Measurements from ENCODE around the gene CIAO2A. TPM values are rescaled to one million over a fixed set of nuclear protein-coding genes. Genes with fewer than 3 reads are reported as not detected.
"Not testable (repeated sequence)": the region's sequence is repeated elsewhere in the genome, so short reads cannot be mapped to it uniquely, and the experiment has no call there.

The CIAO2A gene
- total RNA-seq, 1 experiment from 2014 or later, result 171 TPM

DNA sequence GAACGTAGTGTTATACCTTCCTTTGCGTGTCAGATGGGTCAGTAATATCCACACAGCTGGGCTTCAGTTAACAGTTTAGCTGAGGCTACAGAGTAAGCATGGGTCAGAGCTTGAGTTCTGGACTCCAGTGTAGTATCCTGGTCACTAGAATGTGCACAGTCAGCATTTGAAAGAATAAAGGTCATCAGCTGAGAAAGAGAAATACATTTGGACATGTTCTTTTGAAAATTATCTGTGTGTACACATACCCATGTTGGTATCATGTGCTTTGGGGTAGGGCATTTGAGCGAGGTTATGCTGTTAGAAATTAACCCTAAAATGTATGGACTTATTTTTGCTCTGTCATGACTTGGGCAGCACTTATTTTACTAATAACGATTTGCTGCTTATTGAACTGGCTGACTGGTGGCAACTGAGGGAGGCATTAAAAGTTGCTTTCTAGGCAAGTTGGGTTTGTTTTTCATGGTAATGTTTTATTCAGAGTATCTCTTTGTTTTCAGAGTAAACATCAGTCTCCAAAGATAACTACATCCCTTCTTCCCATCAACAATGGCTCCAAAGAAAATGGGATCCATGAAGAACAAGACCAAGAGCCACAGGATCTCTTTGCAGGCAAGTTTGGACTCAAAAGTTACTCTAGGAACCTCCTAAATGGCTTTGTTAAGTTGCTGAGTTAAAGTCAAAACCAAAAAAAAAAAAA lies 18.6 kb upstream of the CIAO2A start:
- no peak for DNase-seq (ENCODE audit: low spot score)

- DNase-seq (ENCODE audit: low spot score), result no peak
Measured at GRCh38 chr15:64111679-64112050, 18.0 kb upstream of the CIAO2A start.

GRCh38 chr15:64110950-64111678 lies 17.5 kb upstream of the CIAO2A start:
- DNase-seq (ENCODE audit: low spot score), result no peak

DNA sequence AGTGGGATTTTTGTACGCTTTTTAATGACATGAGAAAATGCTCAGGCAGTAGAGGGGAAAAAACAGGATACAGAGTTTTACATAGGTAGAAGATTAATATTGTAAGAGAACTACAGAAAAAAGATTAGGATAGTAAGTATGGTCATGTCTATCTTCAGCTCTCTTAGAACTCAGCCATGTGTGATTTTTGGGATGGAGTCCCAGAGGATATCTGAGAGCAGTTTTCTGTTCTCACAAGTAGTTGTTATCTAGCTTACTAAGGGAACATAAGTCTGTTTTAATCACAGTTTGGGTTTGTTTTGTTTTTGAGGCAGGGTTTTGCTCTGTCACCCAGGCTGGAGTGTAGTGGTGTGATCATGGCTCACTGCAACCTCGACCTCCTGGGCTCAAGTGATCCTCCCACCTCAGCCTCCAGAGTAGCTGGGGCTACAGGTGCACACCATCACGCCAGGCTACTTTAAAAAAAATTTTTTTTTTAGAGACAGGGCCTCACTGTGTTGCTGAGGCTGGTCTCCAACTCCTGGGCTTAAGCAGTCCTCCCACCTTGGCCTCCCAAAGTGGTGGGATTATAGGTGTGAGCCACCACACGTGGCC lies 16.6 kb upstream of the CIAO2A start:
- DNase-seq (ENCODE audit: low spot score), result not testable (repeated sequence)

DNA sequence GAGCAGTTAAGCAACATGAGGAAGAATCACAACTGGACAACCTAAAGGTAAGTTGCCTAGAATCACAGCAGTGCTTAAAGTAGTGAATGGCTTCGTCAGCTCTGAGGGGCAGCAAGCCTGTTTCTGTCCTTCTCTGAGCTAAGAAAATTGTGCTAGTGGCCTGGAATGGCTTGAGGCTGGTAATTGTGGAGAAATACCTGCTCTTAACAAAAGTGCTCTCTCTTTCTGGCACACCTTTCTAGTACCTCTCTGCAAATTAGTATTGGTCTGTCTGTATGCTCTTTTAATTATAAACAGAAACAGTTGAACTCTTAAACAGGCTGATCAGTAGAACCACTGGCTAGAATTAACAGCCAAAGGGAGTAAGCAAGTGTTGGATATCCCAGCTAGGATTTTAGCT lies 13.7 kb upstream of the CIAO2A start:
- DNase-seq (ENCODE audit: low spot score), result no peak

DNA sequence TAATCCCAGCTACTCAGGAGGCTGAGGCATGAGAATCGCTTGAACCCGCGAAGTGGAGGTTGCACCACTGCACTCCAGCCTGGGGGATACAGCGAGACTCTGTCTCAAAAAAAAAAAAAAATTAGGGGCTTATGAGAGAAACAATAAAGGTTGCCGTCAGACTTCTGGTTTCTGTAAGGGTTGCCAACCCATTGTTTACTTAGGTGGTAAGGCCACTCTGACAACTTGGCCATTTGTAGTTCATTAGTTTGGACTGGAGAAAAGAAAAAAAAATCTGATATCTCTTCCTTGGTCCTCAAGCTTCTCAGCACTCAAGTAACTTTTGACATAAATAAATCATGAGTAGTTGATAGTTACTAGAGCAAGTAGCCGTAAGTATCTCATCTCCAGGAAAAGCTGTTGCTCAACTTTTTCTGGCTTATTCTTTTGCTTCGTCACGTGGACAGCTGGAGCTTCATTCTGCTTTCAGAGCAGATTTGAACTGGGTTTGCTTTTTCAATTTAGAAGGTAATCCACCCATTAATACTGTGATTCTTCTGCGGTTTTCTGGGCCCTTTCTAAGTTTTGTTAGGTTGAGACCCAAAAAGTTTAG lies 11.6 kb upstream of the CIAO2A start:
- no peak for DNase-seq (ENCODE audit: low spot score)

DNA sequence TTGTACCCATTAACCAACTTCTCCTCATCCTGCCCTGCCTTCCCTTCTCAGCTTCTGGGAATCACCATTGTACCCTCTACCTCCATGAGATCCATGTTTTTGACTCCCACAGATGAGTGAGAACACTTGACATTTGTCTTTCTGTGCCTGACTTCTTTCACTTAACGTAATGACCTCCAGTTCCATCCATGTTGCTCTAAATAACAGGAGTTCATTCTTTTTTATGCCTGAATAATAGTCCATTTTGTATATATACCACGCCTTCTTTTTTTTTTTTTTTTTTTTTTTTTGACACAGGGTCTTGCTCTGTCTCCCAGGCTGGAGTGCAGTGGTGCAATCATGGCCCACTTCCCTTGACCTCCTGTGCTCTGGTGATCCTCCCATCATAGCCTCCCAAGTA lies 8.9 kb upstream of the CIAO2A start:
- DNase-seq (ENCODE audit: low spot score), result no peak

- no peak for DNase-seq (ENCODE audit: low spot score)
Measured at GRCh38 chr15:64100958-64101357, 7.3 kb upstream of the CIAO2A start.

DNA sequence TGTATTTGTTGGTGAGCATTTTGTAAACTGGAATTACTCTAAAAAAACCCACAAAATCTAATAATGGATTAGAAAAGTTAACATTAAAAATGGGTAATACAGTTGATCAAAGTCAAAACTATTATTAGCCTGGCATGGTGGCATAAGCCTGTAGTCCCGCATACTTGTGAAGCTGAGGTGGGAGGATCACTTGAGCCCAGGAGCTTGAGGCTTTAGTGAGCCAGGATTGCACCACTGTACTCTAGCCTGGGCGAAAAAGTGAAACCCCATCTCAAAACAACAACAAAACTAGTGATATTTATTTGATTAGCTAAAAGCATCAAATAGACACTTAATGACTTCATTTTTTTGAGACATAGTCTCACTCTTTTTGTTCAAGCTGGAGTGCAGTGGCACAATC lies 5.7 kb upstream of the CIAO2A start:
- DNase-seq (ENCODE audit: low spot score), result no peak

DNA sequence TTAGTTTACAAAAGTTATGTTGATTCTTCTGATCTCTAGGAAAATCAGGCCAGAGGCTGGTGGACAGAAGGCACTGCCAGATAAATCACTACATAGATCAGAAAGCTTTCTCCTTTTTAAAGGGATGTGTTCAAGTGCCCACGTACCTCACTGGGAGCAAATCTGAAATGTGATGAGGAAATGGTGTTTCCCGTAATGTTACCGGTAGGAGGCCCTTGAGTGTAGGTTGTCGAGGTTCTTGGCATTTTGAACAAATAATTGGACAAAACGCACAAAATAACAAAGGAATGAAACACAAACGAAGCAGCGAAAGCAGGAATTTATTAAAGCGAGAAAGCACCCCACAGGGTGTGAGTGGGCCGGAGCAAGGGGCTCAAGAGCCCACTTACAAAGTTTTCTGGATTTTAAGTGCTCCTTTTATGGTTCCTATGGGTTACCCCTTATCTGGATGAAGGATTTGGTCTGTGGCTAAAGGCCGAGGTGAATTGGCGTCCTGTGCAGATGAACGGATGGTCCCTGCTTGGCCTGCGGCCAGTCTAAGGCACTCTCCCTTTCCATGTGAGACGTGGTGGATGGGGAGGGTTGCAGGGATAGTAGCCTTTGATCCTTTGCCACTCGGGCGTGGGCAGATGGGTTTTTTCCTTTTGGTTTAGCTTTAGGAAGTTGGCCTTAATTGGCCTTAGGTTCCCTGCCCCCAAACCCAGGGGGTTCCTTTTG lies 3.2 kb upstream of the CIAO2A start:
- peak; percentile 19 for DNase-seq (ENCODE audit: low spot score)

- peak; percentile 89 for DNase-seq (ENCODE audit: low spot score)
Measured at GRCh38 chr15:64095795-64096667, 2.4 kb upstream of the CIAO2A start, which contains the start of gene SNX1. TSS of gene SNX1 (plus strand) at chr15:64095982. CDS start at chr15:64096014, 32 bp downstream.

DNA sequence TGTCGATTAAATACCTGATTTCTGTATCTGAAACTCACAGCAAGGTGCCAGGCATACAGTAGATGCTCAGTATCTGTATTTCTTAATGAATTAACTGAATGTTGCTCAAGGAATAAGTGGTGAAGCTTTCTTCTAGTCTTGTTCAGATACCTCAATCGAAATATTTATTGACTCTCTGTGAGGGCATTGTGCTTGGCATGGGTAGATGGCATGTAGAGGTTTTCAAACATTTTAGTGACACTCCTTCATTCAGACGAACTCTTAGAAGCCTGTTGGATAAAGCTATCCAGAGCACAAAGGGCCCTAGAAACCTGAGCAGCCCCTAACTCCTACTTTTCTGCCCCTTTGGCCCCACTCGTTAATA lies 1.8 kb upstream of the CIAO2A start:
- no peak for DNase-seq (ENCODE audit: low spot score)

DNA sequence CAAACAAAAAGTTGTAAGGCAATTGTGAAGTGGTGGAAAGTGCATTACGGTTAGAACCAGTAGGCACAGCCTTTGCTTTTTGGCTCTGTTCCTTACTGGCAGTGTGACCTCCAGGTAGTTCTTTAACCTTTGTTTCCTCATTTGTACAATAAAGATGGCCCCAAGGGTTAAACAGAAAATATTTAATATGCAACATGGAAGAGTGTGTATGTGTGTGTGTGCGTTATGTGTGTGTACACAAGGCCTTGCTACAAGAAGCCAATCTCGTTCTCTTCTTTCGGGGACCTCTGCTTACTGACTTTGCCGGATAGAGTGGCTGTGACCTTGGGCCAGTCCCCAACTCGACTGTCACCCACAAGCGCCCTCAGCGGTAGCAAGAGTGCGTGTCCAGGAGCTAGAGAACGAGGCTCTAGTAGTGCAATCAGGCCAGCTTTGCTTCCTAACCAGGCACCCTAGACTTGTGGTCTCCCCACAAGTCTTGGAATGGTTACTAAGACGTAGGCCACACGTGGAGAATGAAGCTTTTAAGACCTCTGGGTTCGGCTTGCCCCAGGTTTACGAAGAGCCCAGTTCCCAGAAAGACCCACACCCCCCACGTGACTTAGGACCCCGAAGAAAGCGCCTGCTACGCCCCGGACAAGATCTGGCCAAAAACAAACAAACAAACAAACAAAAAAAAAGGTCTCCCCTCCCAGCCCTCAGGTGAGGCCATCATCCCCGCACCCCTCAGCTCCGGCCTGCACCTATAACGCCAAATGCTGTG lies 593 bp downstream of the CIAO2A start:
- peak; percentile 36 for DNase-seq (ENCODE audit: low spot score)

DNA sequence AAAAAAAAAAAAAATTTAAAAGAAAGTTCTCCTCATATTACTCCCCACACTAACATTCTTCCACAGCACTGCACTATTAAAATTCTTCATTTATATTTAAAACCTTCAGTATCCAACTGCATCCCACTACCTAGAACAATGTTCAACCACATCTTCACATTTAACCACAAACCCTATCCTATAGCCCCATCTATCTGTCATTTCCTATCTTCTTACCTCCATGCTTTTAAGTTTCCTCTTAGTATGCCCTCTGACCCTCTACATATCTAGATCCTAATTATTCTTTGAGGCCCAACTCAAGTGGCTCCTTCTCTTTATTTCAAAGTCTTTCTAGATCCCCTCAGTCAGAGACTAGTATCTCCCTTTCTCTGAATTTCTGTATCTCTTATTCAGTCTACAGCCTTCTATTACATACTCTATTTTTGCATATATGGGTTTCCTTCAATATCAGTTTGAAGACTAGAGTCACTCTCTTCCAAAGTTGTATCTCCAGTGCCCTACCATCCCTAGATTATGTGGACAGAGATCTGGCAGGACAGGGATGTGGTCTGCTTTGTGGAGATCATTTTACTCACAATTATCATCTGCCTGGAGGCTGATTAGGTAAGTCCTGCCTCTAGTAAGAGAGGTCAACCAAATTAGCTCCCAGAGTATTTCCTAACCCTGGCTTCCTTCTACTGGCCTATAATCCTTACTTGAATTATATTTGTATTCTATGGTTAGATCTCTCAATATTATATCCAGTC lies 1.4 kb downstream of the CIAO2A start:
- no peak for DNase-seq (ENCODE audit: low spot score)

GRCh38 chr15:64090527-64090926 lies 3.1 kb downstream of the CIAO2A start:
- no peak for DNase-seq (ENCODE audit: low spot score)

DNA sequence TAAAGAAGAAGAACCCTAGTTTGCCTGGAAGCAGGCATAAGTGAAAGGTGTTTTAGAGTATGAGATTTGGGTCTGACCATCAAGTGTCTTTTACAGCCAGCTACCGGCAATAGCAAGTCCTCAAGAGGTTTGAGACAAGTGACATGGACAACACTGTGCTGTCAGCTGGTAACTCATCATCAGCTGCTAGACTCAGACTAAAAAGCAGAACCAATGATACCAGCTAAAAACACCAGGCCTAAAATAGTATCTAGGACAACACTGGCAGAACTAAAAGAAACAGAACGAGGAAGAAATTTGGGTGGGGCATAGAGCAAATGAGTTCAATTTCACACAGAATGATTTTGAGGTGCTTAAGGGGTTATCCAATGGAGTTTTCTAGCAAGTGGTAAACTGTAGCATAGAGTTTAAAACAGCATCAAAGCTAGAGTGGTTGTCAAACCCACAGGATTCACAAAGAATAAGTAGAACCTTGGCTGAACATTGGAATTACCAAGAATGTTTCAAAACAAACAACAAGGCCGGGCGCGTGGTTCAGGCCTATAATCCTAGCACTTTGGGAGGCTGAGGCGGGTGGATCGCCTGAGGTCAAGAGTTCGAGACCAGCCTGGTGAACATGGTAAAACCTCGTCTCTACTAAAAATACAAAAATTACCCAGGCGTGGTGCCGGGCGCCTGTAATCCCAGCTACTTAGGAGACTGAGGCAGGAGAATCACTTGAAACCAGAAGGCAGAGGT lies 3.9 kb downstream of the CIAO2A start:
- no peak for DNase-seq (ENCODE audit: low spot score)

DNA sequence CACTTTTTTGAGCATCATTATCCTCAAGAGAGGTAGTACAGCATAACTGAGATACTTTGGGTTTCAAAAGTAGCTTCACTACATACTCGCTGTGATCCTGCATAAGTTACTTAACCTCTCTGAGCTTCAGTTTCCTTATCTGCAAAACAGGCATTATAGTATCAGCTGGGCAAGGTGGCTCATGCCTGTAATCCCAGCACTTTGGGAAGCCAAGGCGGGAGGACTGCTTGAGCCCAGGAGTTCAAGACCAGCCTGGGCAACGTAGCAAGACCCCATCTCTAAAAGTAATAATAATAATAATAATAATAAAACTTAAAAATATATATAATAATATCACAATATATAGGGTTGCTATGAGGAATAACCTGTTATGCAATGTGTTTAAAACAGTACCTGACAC lies 10.9 kb downstream of the CIAO2A start:
- DNase-seq (ENCODE audit: low spot score), result no peak

- DNase-seq (ENCODE audit: low spot score), result not testable (repeated sequence)
Measured at GRCh38 chr15:64073496-64073895, 20.1 kb downstream of the CIAO2A start.

- DNase-seq (ENCODE audit: low spot score), result no peak
Measured at GRCh38 chr15:64072812-64073211, 20.8 kb downstream of the CIAO2A start.

All from H4 (cell line).